Immature natural killer cell (primary cell): ENCODE data around the gene PRDM16. TPM values are rescaled to one million over a fixed set of nuclear protein-coding genes. Genes with fewer than 3 reads are reported as not detected.
A peak's percentile ranks its signal among the peaks of the same experiment; 100 is the strongest.

Experiments
- DNase-seq, 3 donors: peaks; one replicate each; pipeline ENCODE4 v3.0.0; 2022; ENCODE audit warnings: mixed read lengths in 1 of 3
- H3K27ac Mint-ChIP-seq, 6 donors: one replicate each; pipeline ENCODE4 v1.8.0; 2020; ENCODE audit warnings: mixed read lengths in 6 of 6, mild to moderate bottlenecking in 5 of 6, inconsistent platforms in 4 of 6, moderate library complexity in 3 of 6
- H3K27me3 Mint-ChIP-seq, 3 donors: one replicate each; pipeline ENCODE4 v1.8.0; 2020 to 2021; ENCODE audit warnings: low read depth in 3 of 3, mild to moderate bottlenecking in 3 of 3, mixed read lengths in 3 of 3, moderate library complexity in 3 of 3, inconsistent platforms in 1 of 3
- H3K36me3 Mint-ChIP-seq, 3 donors: one replicate each; pipeline ENCODE4 v1.8.0; 2020; ENCODE audit warnings: mixed read lengths in 3 of 3, inconsistent platforms in 2 of 3, mild to moderate bottlenecking in 2 of 3
- H3K4me1 Mint-ChIP-seq, 2 donors: one replicate each; pipeline ENCODE4 v1.8.0; 2020; ENCODE audit warnings: inconsistent platforms in 2 of 2, mild to moderate bottlenecking in 2 of 2, mixed read lengths in 2 of 2, moderate library complexity in 1 of 2
- H3K4me3 Mint-ChIP-seq, 5 donors: one replicate each; pipeline ENCODE4 v1.8.0; 2020; ENCODE audit warnings: mild to moderate bottlenecking in 5 of 5, mixed read lengths in 5 of 5, inconsistent platforms in 3 of 5, moderate library complexity in 3 of 5
- H3K9me3 Mint-ChIP-seq, 6 donors: one replicate each; pipeline ENCODE4 v1.8.0; 2020; ENCODE audit warnings: mild to moderate bottlenecking in 6 of 6, mixed read lengths in 6 of 6, inconsistent platforms in 4 of 6, moderate library complexity in 3 of 6
- polyA plus RNA-seq, 3 donors: library from polyadenylated mRNA; unstranded; fragments of 300-500 nt; fragmentation: Illumina TruSeq; gene quantifications; one replicate each; pipeline ENCODE4 v1.2.3, GENCODE V29; 2021

Gene PRDM16
- polyA plus RNA-seq, 3 donors from 2014 or later: 0.17 to 0.29 (median 0.22) TPM

- no peaks in the 10 kb centered on the region for H3K4me1 Mint-ChIP-seq
- H3K4me3 Mint-ChIP-seq: no peak overlapping the region
- no peak overlapping the region for H3K27ac Mint-ChIP-seq
- DNase-seq: no peak
- H3K27me3 Mint-ChIP-seq: no peaks in the 10 kb centered on the region
- no peaks in the 10 kb centered on the region for H3K36me3 Mint-ChIP-seq
- H3K9me3 Mint-ChIP-seq: no peaks in the 10 kb centered on the region
Observed at GRCh38 chr1:3122311-3122710, 53.3 kb downstream of the PRDM16 start.

GRCh38 chr1:3124246-3124645 lies 55.2 kb downstream of the PRDM16 start:
- H3K4me3 Mint-ChIP-seq: no peak overlapping the region
- H3K4me1 Mint-ChIP-seq: no peaks in the 10 kb centered on the region

GRCh38 chr1:3125078-3125477 lies 56.1 kb downstream of the PRDM16 start:
- no peaks in the 10 kb centered on the region for H3K36me3 Mint-ChIP-seq
- H3K27me3 Mint-ChIP-seq: peaks cover 0 to 2% (median 0%) of the 10 kb centered on the region in 3 donors
- no peak for DNase-seq
- H3K27ac Mint-ChIP-seq: no peak overlapping the region
- no peaks in the 10 kb centered on the region for H3K4me1 Mint-ChIP-seq
- no peaks in the 10 kb centered on the region for H3K9me3 Mint-ChIP-seq
- no peak overlapping the region for H3K4me3 Mint-ChIP-seq

More at GRCh38 chr1:3124246-3124645, 55.2 kb downstream of the PRDM16 start:
- Mint-ChIP-seq H3K9me3 (no peaks in the 10 kb centered on the region), H3K27ac (no peak overlapping the region), H3K36me3 (no peaks in the 10 kb centered on the region), H3K27me3 (peaks cover 0 to 2% (median 0%) of the 10 kb centered on the region in 3 donors)
- no peak for DNase-seq

GRCh38 chr1:3125546-3126368 lies 56.8 kb downstream of the PRDM16 start:
- no peak overlapping the region for H3K4me3 Mint-ChIP-seq
- no peaks in the 10 kb centered on the region for H3K4me1 Mint-ChIP-seq
- no peak overlapping the region for H3K27ac Mint-ChIP-seq
- H3K27me3 Mint-ChIP-seq: peaks cover 0 to 2% (median 0%) of the 10 kb centered on the region in 3 donors
- DNase-seq: no peak
- no peaks in the 10 kb centered on the region for H3K9me3 Mint-ChIP-seq
- H3K36me3 Mint-ChIP-seq: no peaks in the 10 kb centered on the region

- Mint-ChIP-seq H3K4me1 (no peaks in the 10 kb centered on the region), H3K27ac (no peak overlapping the region), H3K36me3 (no peaks in the 10 kb centered on the region), H3K4me3 (no peak overlapping the region), H3K9me3 (no peaks in the 10 kb centered on the region), H3K27me3 (peaks cover 0 to 2% (median 0%) of the 10 kb centered on the region in 3 donors)
- DNase-seq: no peak
Observed at GRCh38 chr1:3126756-3127678, 58.0 kb downstream of the PRDM16 start.

- Mint-ChIP-seq H3K27ac (no peak overlapping the region), H3K36me3 (no peaks in the 10 kb centered on the region), H3K27me3 (peaks cover 0 to 2% (median 0%) of the 10 kb centered on the region in 3 donors), H3K4me1 (no peaks in the 10 kb centered on the region), H3K9me3 (no peaks in the 10 kb centered on the region), H3K4me3 (no peak overlapping the region)
- no peak for DNase-seq
Observed at GRCh38 chr1:3127738-3128137, 58.7 kb downstream of the PRDM16 start.

GRCh38 chr1:3128431-3129132 lies 59.6 kb downstream of the PRDM16 start:
- H3K4me3 Mint-ChIP-seq: no peak overlapping the region
- no peaks in the 10 kb centered on the region for H3K9me3 Mint-ChIP-seq
- no peaks in the 10 kb centered on the region for H3K36me3 Mint-ChIP-seq
- peaks cover 0 to 2% (median 0%) of the 10 kb centered on the region in 3 donors for H3K27me3 Mint-ChIP-seq
- no peak overlapping the region for H3K27ac Mint-ChIP-seq
- no peaks in the 10 kb centered on the region for H3K4me1 Mint-ChIP-seq
- no peak for DNase-seq

GRCh38 chr1:3129133-3129490 lies 60.1 kb downstream of the PRDM16 start:
- no peak overlapping the region for H3K4me3 Mint-ChIP-seq

GRCh38 chr1:3130268-3130667 lies 61.3 kb downstream of the PRDM16 start:
- H3K9me3 Mint-ChIP-seq: no peaks in the 10 kb centered on the region
- H3K27ac Mint-ChIP-seq: no peak overlapping the region
- H3K36me3 Mint-ChIP-seq: no peaks in the 10 kb centered on the region
- no peak for DNase-seq
- H3K27me3 Mint-ChIP-seq: peaks cover 0 to 2% (median 0%) of the 10 kb centered on the region in 3 donors
- no peaks in the 10 kb centered on the region for H3K4me1 Mint-ChIP-seq
- no peak overlapping the region for H3K4me3 Mint-ChIP-seq

More at GRCh38 chr1:3129133-3129490, 60.1 kb downstream of the PRDM16 start:
- Mint-ChIP-seq H3K27me3 (peaks cover 0 to 2% (median 0%) of the 10 kb centered on the region in 3 donors), H3K9me3 (no peaks in the 10 kb centered on the region), H3K27ac (peak overlapping the region in 1 of 6 donors; percentile 46), H3K4me1 (no peaks in the 10 kb centered on the region), H3K36me3 (no peaks in the 10 kb centered on the region)
- DNase-seq: no peak

- Mint-ChIP-seq H3K27ac (no peak overlapping the region), H3K4me3 (no peak overlapping the region), H3K4me1 (no peaks in the 10 kb centered on the region), H3K36me3 (no peaks in the 10 kb centered on the region), H3K9me3 (no peaks in the 10 kb centered on the region), H3K27me3 (peaks cover 0 to 2% (median 0%) of the 10 kb centered on the region in 3 donors)
- DNase-seq: no peak
Observed at GRCh38 chr1:3132660-3133059, 63.7 kb downstream of the PRDM16 start.

GRCh38 chr1:3133686-3134085 lies 64.7 kb downstream of the PRDM16 start:
- no peaks in the 10 kb centered on the region for H3K4me1 Mint-ChIP-seq
- H3K9me3 Mint-ChIP-seq: no peaks in the 10 kb centered on the region
- DNase-seq: no peak
- no peak overlapping the region for H3K4me3 Mint-ChIP-seq
- H3K27me3 Mint-ChIP-seq: peaks cover 0 to 2% (median 0%) of the 10 kb centered on the region in 3 donors
- no peaks in the 10 kb centered on the region for H3K36me3 Mint-ChIP-seq
- H3K27ac Mint-ChIP-seq: no peak overlapping the region

- Mint-ChIP-seq H3K4me1 (no peaks in the 10 kb centered on the region), H3K9me3 (no peaks in the 10 kb centered on the region)
Observed at GRCh38 chr1:3134381-3135072, 65.5 kb downstream of the PRDM16 start.

GRCh38 chr1:3135073-3135702 lies 66.2 kb downstream of the PRDM16 start:
- no peak for DNase-seq
- H3K9me3 Mint-ChIP-seq: no peaks in the 10 kb centered on the region
- no peak overlapping the region for H3K27ac Mint-ChIP-seq
- no peaks in the 10 kb centered on the region for H3K4me1 Mint-ChIP-seq
- H3K36me3 Mint-ChIP-seq: no peaks in the 10 kb centered on the region
- peaks cover 0 to 1% (median 0%) of the 10 kb centered on the region in 3 donors for H3K27me3 Mint-ChIP-seq
- no peak overlapping the region for H3K4me3 Mint-ChIP-seq

More at GRCh38 chr1:3134381-3135072, 65.5 kb downstream of the PRDM16 start:
- no peaks in the 10 kb centered on the region for H3K36me3 Mint-ChIP-seq
- no peaks in the 10 kb centered on the region for H3K27me3 Mint-ChIP-seq
- no peak overlapping the region for H3K4me3 Mint-ChIP-seq
- no peak for DNase-seq
- no peak overlapping the region for H3K27ac Mint-ChIP-seq
